ENCODE data around the gene PPP2R5C. TPM values are rescaled to one million over a fixed set of nuclear protein-coding genes. Genes with fewer than 3 reads are reported as not detected.

Gene PPP2R5C
- total and polyA plus RNA-seq, 2 donors (not counting 3 experiments of a cell fraction or from before 2014, with no cell fraction given) = 42.6 to 83.6 TPM

GRCh38 chr14:101772770-101773169 lies 11.3 kb downstream of the PPP2R5C start:
- DNase-seq (ENCODE audit: low read depth, low spot score) (no peak), FAIRE-seq (no peak)
- Histone ChIP-seq H3K79me2 (ENCODE audit: control insufficient read depth, insufficient read depth, low read length) (no peaks in the 10 kb centered on the region), H3K9me1 (replicated peaks; ENCODE audit: control insufficient read depth, extremely low read depth, insufficient read depth, low read length) (no peaks in the 10 kb centered on the region), H3K27ac (ENCODE audit: insufficient read depth, low read depth, low read length) (no peak overlapping the region), H3K9me3 (replicated peaks; ENCODE audit: control insufficient read depth, insufficient read depth, low read length) (no peaks in the 10 kb centered on the region), H3K4me1 (ENCODE audit: control insufficient read depth, extremely low read depth, insufficient read depth, low read length) (no peaks in the 10 kb centered on the region), H3K4me3 (replicated peaks in 1 of 3; ENCODE audit: insufficient read depth in 1 of 3, low read depth in 1 of 3, low read length in 3 of 3) (no peak overlapping the region), H3K4me2 (ENCODE audit: insufficient read depth, low read length) (no peak overlapping the region), H3K9ac (replicated peaks; ENCODE audit: extremely low read depth, insufficient read depth, low read length) (no peak overlapping the region), H3K27me3 (ENCODE audit: control insufficient read depth in 2 of 2, insufficient read depth in 2 of 2, low read length in 2 of 2) (peaks cover 4 to 8% of the 10 kb centered on the region in 2 experiments), H3K36me3 (ENCODE audit: control insufficient read depth in 2 of 2, extremely low read depth in 1 of 2, insufficient read depth in 2 of 2, low read length in 2 of 2) (no peaks in the 10 kb centered on the region), H2AFZ (ENCODE audit: low read depth, low read length) (no peak overlapping the region), H4K20me1 (replicated peaks; ENCODE audit: control insufficient read depth, extremely low read depth, insufficient read depth, low read length) (no peaks in the 10 kb centered on the region)
- ChIA-PET POLR2A (no interaction called here), CTCF (interaction anchor here (2.8 to 3.4 kb wide), 2 partner anchors 11 to 175 kb away, joined by 17 to 23 read pairs; no protein-coding TSS in a partner anchor)
- TF ChIP-seq MYC (IDR thresholded peaks at IDR 0.05; ENCODE audit: low read depth, low read length) (no peak), POLR2A (IDR thresholded peaks at IDR 0.05; ENCODE audit: low read depth, low read length) (no peak), MAX (IDR thresholded peaks at IDR 0.05; ENCODE audit: insufficient read depth, insufficient read length) (no peak), EZH2 (IDR thresholded peaks at IDR 0.05; ENCODE audit: borderline replicate concordance, low read depth, low read length, severe bottlenecking) (no peak), GATA2 (IDR thresholded peaks at IDR 0.05; ENCODE audit: insufficient read depth, insufficient read length, low read depth, low read length) (no peak), JUN (IDR thresholded peaks at IDR 0.05; ENCODE audit: borderline replicate concordance, insufficient read depth, insufficient read length, low read depth) (no peak), FOS (IDR thresholded peaks at IDR 0.05; ENCODE audit: borderline replicate concordance, insufficient read depth, low read length) (no peak), CTCF (IDR thresholded peaks at IDR 0.05; ENCODE audit: extremely low read depth in 1 of 2, insufficient read depth in 1 of 2, low read depth in 1 of 2, low read length in 2 of 2) (no peak)
- no TSS peak for BruUV-seq (replicated peaks)
- dilution Hi-C loops (cut with MboI; ENCODE audit: extremely low pct_ligation_motif_present, low sequenced_read_pairs) = no loop called here
- intact Hi-C loops (cut with micrococcal nuclease) = loop anchor here (5.0 kb wide), 1 partner anchor 65 kb away; no protein-coding TSS in a partner anchor
